Measurements from ENCODE around the gene GATC. TPM values are rescaled to one million over a fixed set of nuclear protein-coding genes. Genes with fewer than 3 reads are reported as not detected.

GATC gene, protein sequence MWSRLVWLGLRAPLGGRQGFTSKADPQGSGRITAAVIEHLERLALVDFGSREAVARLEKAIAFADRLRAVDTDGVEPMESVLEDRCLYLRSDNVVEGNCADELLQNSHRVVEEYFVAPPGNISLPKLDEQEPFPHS
- total RNA-seq, result 10 to 100 TPM; 18.1 to 29.3 (median 25.5) TPM

DNA sequence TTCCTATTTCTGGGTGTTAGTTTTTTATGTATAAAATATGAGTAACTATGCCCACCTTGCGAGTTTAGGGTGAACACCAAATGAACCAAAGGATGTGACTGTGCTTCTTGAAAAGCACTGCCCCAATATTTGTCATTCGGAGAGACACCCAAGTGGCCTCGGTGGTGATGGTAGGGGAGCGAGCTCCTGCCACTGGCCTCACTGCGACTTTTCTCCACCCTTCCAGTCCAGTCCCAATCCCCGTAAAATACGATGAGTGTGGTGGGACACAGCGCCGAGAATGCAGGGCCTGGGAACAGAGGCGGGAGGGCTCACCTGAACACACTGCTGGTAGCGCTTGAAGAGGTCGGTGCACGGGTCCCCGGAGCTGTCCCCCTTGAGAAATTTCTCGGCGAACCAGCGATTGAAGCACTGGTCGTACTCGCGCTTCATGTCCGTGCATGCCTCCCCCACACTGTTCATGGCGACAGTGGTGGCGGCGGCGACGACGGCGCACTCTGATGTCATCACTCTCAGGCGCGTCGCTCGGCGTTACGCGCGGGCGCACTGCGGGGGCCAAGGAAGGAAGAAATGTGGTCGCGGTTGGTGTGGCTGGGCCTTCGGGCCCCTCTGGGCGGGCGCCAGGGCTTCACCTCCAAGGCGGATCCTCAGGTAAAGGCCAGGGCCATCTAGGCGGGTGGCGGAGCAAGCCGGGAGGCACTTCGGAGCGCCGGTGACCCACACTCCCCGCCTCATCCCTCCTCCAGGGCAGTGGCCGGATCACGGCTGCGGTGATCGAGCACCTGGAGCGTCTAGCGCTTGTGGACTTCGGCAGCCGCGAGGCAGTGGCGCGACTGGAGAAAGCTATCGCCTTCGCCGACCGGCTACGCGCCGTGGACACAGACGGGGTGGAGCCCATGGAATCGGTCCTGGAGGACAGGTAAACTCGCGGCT lies at the start of gene GATC, which contains the start of gene TRIAP1:
Gene GATC (plus strand): TSS at position 534 of the 933 bp plus-strand sequence. CDS start 37 bp downstream, at position 571.
Gene TRIAP1 (minus strand): TSS at position 474 of the 933 bp plus-strand sequence. CDS start 12 bp downstream, at position 462.
- TF ChIP-seq, protein P1, sequence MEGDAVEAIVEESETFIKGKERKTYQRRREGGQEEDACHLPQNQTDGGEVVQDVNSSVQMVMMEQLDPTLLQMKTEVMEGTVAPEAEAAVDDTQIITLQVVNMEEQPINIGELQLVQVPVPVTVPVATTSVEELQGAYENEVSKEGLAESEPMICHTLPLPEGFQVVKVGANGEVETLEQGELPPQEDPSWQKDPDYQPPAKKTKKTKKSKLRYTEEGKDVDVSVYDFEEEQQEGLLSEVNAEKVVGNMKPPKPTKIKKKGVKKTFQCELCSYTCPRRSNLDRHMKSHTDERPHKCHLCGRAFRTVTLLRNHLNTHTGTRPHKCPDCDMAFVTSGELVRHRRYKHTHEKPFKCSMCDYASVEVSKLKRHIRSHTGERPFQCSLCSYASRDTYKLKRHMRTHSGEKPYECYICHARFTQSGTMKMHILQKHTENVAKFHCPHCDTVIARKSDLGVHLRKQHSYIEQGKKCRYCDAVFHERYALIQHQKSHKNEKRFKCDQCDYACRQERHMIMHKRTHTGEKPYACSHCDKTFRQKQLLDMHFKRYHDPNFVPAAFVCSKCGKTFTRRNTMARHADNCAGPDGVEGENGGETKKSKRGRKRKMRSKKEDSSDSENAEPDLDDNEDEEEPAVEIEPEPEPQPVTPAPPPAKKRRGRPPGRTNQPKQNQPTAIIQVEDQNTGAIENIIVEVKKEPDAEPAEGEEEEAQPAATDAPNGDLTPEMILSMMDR (IDR thresholded peaks at IDR 0.05; ENCODE audit: low read depth), result no peak

DNA sequence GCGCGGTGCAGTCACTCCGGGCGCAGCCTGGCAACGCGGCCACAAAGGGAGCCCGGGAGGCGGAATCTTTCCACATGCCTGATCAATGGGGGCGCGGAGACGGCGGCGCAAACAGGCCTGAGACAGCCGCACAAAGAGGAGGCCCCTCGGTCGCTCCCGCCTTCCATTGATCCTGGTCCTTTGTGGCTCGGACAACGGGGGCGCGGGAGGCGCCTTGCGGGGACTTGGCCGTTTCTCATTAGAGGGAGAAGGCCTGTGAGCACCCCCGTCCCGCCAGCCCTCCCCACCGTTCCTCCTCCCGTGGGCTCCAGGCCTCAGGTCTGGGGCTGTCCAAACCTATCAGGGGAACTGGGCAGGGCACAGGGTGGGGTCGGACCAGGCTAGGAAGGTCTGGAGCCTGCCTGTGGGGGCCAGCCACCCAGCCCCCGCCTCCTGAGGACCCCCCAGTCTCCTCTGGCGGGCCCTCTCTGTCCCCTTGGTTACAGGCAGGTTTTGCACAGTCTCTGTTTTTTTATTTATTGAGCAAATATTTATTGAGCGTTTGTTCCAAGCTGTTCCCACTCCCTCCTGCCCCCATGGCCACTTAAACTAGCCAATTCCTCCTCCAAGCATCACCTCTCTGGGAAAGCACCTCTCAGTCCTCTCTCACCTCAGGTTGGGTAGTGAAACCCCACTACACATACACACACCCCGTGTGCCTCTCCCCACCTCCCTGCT lies 48.3 kb upstream of the GATC start:
- TF ChIP-seq, protein P1 (IDR thresholded peaks at IDR 0.05; ENCODE audit: low read depth), result no peak

DNA sequence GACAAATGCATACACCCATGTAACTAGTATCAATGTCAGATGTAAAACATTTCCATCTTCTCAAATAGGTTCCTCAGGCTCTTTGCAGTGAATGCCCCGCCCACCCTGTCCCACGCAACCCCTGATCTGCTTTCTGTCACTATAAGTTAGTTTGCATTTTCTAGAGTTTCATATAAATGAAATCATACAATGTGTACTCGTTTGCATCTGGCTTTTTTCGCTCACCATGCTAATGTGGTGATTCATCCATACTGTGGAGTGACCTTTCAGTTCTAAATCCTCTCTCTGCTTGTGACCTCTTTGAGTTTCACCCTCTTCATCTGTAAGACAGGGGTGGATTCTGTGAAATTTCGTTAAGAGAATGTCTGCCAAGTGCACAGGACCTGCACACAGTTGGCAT lies 46.7 kb upstream of the GATC start:
- TF ChIP-seq, protein P1 (IDR thresholded peaks at IDR 0.05; ENCODE audit: low read depth), result no peak

DNA sequence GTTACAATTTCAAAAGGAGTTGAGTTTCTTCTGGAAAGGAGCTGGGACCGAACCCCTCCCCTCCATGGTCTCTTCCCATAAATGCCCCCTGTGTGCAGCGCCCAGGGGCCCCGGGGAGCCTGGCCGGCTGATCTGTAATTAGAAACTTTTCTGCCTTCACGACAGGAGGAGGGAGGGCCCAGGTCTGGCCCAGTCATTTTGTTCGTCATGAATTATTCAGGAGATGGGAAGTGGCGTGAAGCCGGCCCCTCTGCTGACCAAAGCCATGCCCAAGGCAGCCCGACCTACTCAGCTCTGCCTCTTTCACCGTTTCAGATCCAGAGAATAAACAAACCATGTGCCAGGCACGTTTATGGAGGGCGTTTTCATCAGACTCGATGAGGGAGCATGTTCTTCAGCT lies 44.0 kb upstream of the GATC start:
- TF ChIP-seq, protein P1 (IDR thresholded peaks at IDR 0.05; ENCODE audit: low read depth), result no peak

DNA sequence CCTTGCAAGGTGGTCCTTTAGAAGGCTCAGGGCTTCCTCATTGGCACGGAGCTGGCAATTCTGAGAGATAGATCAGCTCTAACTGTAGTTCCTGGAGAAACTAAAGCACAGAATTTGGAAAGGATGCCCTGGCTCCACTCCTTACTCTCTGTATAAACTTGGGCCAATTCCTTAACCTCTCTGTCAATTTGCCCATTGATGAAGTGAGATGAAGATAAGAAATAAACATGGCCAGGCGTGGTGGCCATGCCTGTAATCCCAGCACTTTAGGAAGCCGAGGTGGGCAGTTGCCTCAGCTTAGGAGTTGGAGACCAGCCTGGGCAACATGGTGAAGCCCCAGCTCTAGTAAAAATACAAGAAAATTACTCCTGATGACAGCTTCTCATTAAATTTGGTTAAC lies 42.4 kb upstream of the GATC start:
- TF ChIP-seq, protein P1 (IDR thresholded peaks at IDR 0.05; ENCODE audit: low read depth), result no peak

DNA sequence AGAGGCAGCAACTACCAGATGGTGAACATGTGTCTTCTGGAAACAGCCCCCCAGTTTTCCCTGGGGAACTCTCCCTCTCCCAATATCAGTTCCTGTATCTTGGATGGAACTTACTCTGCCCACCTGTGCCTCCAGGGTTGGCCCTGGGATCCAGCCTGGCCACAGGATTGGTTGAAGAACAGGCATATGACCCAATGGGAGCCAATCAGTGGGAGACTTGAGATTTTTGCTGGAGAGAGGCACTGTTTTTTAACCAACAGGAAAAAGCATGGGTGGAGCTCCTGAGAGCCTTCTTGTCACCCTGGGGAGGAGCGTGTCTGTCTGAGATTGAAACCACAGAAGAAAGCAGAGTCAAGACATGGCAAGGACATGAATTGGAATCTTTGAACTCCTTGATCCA lies 42.0 kb upstream of the GATC start:
- TF ChIP-seq, protein P1 (IDR thresholded peaks at IDR 0.05; ENCODE audit: low read depth), result no peak

DNA sequence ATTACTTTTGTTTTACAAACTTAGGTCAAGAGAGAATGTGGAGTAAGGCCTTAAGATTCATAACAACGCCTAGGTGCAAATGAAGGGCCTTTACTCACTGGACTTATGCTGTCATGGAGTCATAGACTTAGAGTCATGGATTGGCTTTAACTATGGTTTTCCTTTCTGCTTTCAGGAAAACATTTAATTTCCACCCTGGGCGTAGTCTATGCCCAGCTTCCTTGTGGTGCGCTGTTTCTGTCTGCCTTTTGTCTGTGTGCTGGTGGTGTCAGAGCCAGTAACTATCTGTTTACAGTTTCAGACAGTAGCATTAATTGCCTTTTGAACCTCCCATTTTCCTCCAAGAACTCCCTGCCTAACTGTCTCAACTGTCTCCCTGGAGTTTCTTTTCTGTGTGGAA lies 40.2 kb upstream of the GATC start:
- TF ChIP-seq, protein P1 (IDR thresholded peaks at IDR 0.05; ENCODE audit: low read depth), result no peak
